OCI-LY7 (cell line): ENCODE measurements around the gene DEF6. TPM values are rescaled to one million over a fixed set of nuclear protein-coding genes. Genes with fewer than 3 reads are reported as not detected.

Source experiments
- BruUV-seq: library from RNA; stranded (reverse); fragments of 400-500 nt; replicated peaks from 2 replicates; lab custom pipeline; 2021; lab: Mats Ljungman, UMichigan
- CTCF ChIA-PET: fragments of 300-600 bp; sonication (Branson Sonifier 250); formaldehyde crosslinking; loops from one replicate; lab custom pipeline; 2022; ENCODE audit warnings: antibody characterized with exemption; ENCODE audit not compliant: unreplicated experiment; lab: Charles Lee
- POLR2A ChIA-PET: fragments of 300-600 bp; sonication (Branson Sonifier 250); formaldehyde crosslinking; loops from one replicate; lab custom pipeline; 2022; ENCODE audit warnings: antibody characterized with exemption; lab: Charles Lee
- DNase-seq: peaks from one replicate; pipeline ENCODE4 v3.0.0-alpha.2; 2015; ENCODE audit warnings: low spot score
- H2AFZ ChIP-seq: fragments of 200-600 bp; sonication (generic), shearing (Covaris generic); 2 replicates; pipeline ENCODE4 v1.6.1; 2014; ENCODE audit warnings: mild to moderate bottlenecking, antibody characterized with exemption, low read length, moderate library complexity
- H3K27ac ChIP-seq: fragments of 200-600 bp; sonication (generic); 2 replicates; pipeline ENCODE4 v1.5.1; 2014; ENCODE audit warnings: mixed run types, low read depth, mild to moderate bottlenecking, moderate library complexity, low read length, inconsistent platforms; ENCODE audit not compliant: poor library complexity, severe bottlenecking
- H3K36me3 ChIP-seq: fragments of 200-600 bp; sonication (generic); 2 replicates; pipeline ENCODE4 v1.6.1; 2014; ENCODE audit warnings: mild to moderate bottlenecking, antibody characterized with exemption, low read length, moderate library complexity, mixed read lengths; ENCODE audit not compliant: insufficient read depth
- H3K4me1 ChIP-seq: fragments of 200-600 bp; sonication (generic); 2 replicates; pipeline ENCODE4 v1.5.1; 2014; ENCODE audit warnings: mild to moderate bottlenecking, low read length; ENCODE audit not compliant: insufficient read depth, poor library complexity, severe bottlenecking
- H3K4me2 ChIP-seq: fragments of 200-600 bp; sonication (generic); 2 replicates; pipeline ENCODE4 v1.6.1; 2014; ENCODE audit warnings: mild to moderate bottlenecking, low read length
- H3K4me3 ChIP-seq: fragments of 200-600 bp; sonication (generic); 2 replicates; pipeline ENCODE4 v1.5.1; 2014; ENCODE audit warnings: mild to moderate bottlenecking, low read depth, low read length; ENCODE audit not compliant: poor library complexity, severe bottlenecking
- H3K79me2 ChIP-seq: fragments of 200-600 bp; sonication (generic); 2 replicates; pipeline ENCODE4 v1.6.1; 2016; ENCODE audit warnings: low read depth, mild to moderate bottlenecking, low read length, moderate library complexity, mixed read lengths; ENCODE audit not compliant: insufficient read depth
- H3K9me2 ChIP-seq: fragments of 200-600 bp; sonication (generic); 2 replicates; pipeline ENCODE4 v1.6.1; 2016; ENCODE audit warnings: mild to moderate bottlenecking, low read length, mixed read lengths; ENCODE audit not compliant: insufficient read depth
- H3K9me3 ChIP-seq: fragments of 200-600 bp; sonication (generic); 2 replicates; pipeline ENCODE4 v1.6.1; 2014; ENCODE audit warnings: mild to moderate bottlenecking, mixed run types, low read length, mixed read lengths
- H4K20me1 ChIP-seq: fragments of 200-600 bp; sonication (generic); 2 replicates; pipeline ENCODE4 v1.6.1; 2014; ENCODE audit warnings: mild to moderate bottlenecking, antibody characterized with exemption, low read length, moderate library complexity, mixed read lengths; ENCODE audit not compliant: insufficient read depth
- CTCF ChIP-seq: fragments of 200-600 bp; sonication (generic); conservative IDR thresholded peaks from 2 replicates; pipeline ENCODE4 v1.5.1; 2014; ENCODE audit warnings: mild to moderate bottlenecking, antibody characterized with exemption, low read length, moderate library complexity, mixed read lengths
- EZH2phosphoT487 ChIP-seq: fragments of 200-600 bp; sonication (generic); IDR thresholded peaks from 2 replicates; pipeline ENCODE4 v1.6.1; 2018; ENCODE audit warnings: low read depth, borderline replicate concordance, mild to moderate bottlenecking, mixed run types, antibody characterized with exemption, low read length, moderate library complexity, mixed read lengths
- intact Hi-C: fragments of 100-400 bp; cut with micrococcal nuclease; formaldehyde crosslinking; loops from one replicate; pipeline ENCODE4 v1.10.0; 2022; ENCODE audit not compliant: unreplicated experiment
- total RNA-seq, 2 experiments: library from RNA; depleted of rRNA in 1 of 2; stranded (reverse); fragments of >200 nt in 1 of 2; shearing (Covaris generic) in 1 of 2; gene quantifications; 2 replicates each; pipeline ENCODE4 v1.2.3, GENCODE V29; 2014 to 2022

The DEF6 gene
- total RNA-seq, 2 experiments from 2014 or later, result 53.8 to 56.8 TPM

GRCh38 chr6:35278708-35279107 is 18.9 kb upstream of the DEF6 start:
- BruUV-seq, result no TSS peak
- intact Hi-C loops, result no loop called here
- ChIA-PET CTCF (interaction anchor here (0.6 kb wide), 1 partner anchor 144 kb away, joined by 3 read pairs; no protein-coding TSS in a partner anchor), POLR2A (no interaction called here)
- H3K27ac ChIP-seq, result no peak overlapping the region
- no peaks in the 10 kb centered on the region for H3K79me2 ChIP-seq
- TF ChIP-seq EZH2phosphoT487 (no peak), CTCF (no peak)
- H3K4me3 ChIP-seq, result no peak overlapping the region
- no peak overlapping the region for H3K4me2 ChIP-seq
- no peaks in the 10 kb centered on the region for H3K4me1 ChIP-seq
- no peak overlapping the region for H2AFZ ChIP-seq
- H3K9me2 ChIP-seq, result no peaks in the 10 kb centered on the region
- no peaks in the 10 kb centered on the region for H4K20me1 ChIP-seq
- DNase-seq, result no peak
- peaks cover 28% of the 10 kb centered on the region; the same call in 1 of the 2 replicates for H3K36me3 ChIP-seq
- no peaks in the 10 kb centered on the region for H3K9me3 ChIP-seq

GRCh38 chr6:35280903-35281302 is 16.7 kb upstream of the DEF6 start:
- no peaks in the 10 kb centered on the region for H4K20me1 ChIP-seq
- no peak overlapping the region for H2AFZ ChIP-seq
- H3K4me1 ChIP-seq, result no peaks in the 10 kb centered on the region
- no TSS peak for BruUV-seq
- intact Hi-C loops, result no loop called here
- peaks cover 42% of the 10 kb centered on the region for H3K36me3 ChIP-seq
- H3K9me3 ChIP-seq, result no peaks in the 10 kb centered on the region
- CTCF ChIA-PET, result no interaction called here
- TF ChIP-seq CTCF (no peak), EZH2phosphoT487 (no peak)
- no peaks in the 10 kb centered on the region for H3K79me2 ChIP-seq
- H3K4me3 ChIP-seq, result no peak overlapping the region
- no peak overlapping the region for H3K4me2 ChIP-seq
- DNase-seq, result no peak
- no peaks in the 10 kb centered on the region for H3K9me2 ChIP-seq
- H3K27ac ChIP-seq, result no peak overlapping the region
- POLR2A ChIA-PET, result interaction anchor here (0.6 kb wide), 1 partner anchor 284 kb away, joined by 7 read pairs; no protein-coding TSS in a partner anchor

- intact Hi-C loops, result no loop called here
- H3K4me1 ChIP-seq, result no peaks in the 10 kb centered on the region
- DNase-seq, result no peak
- no peak overlapping the region for H3K4me3 ChIP-seq
- no peak overlapping the region for H2AFZ ChIP-seq
- no peaks in the 10 kb centered on the region for H3K9me3 ChIP-seq
- no peak for TF ChIP-seq EZH2phosphoT487
- TF ChIP-seq CTCF, result no peak
- H3K79me2 ChIP-seq, result no peaks in the 10 kb centered on the region
- no peak overlapping the region for H3K4me2 ChIP-seq
- BruUV-seq, result no TSS peak
- no peak overlapping the region for H3K27ac ChIP-seq
- H3K9me2 ChIP-seq, result no peaks in the 10 kb centered on the region
- no peaks in the 10 kb centered on the region for H4K20me1 ChIP-seq
- CTCF ChIA-PET, result no interaction called here
- peaks cover 57% of the 10 kb centered on the region for H3K36me3 ChIP-seq
- POLR2A ChIA-PET, result no interaction called here
These were observed 15.1 kb upstream of the DEF6 start for GRCh38 chr6:35282472-35282871.
